Measurements from ENCODE around the gene DHCR7.

Gene DHCR7

DNA sequence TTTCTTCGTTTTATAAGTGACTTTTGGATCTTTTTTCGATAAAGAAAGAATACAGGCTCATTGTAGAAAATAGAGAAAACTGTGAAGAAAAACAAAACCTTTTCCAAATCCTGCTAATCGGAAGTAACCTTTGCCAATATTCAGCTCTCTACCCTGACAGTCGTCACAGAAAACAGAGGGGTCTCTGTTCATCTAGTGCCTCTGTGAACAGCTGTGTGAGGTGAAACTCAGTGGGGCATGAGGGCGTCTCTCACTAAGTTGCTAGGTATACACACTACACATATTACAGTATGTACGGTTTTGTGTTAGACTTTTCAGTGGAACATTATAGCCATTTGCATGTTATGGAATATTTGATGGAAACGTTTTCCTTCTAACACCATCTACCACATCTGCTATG is 39.4 kb downstream of the DHCR7 start:
- TF ChIP-seq Cebpa-rat (IDR thresholded peaks at IDR 0.05): no peak
- H4K20me1 ChIP-seq: no peaks in the 10 kb centered on the region; a peak in 1 of 22 replicates
- H3K27ac ChIP-seq: no peak overlapping the region
- 0 out of 20 replicates have a peak, but pooled peaks cover 0 to 7% (median 0%) of the 10 kb centered on the region in 10 experiments for H3K4me1 ChIP-seq
- no peak overlapping the region for H3K4me2 ChIP-seq
- no peak overlapping the region for H3K4me3 ChIP-seq
- no peaks in the 10 kb centered on the region for H3K36me3 ChIP-seq
- no peaks in the 10 kb centered on the region for H3K27me3 ChIP-seq
- H3K9ac ChIP-seq: no peak overlapping the region
- peaks cover 0 to 7% (median 3%) of the 10 kb centered on the region in 11 experiments; a peak in 5 of 22 replicates for H3K9me3 ChIP-seq (replicated peaks in 1 of 11)

GRCh38 chr11:71407356-71407755 is 40.8 kb downstream of the DHCR7 start:
- Histone ChIP-seq H3K4me2 (no peak overlapping the region), H3K9me3 (replicated peaks in 1 of 11) (peaks cover 0 to 19% (median 10%) of the 10 kb centered on the region in 11 experiments; a peak in 8 of 22 replicates), H3K4me3 (no peak overlapping the region), H4K20me1 (no peaks in the 10 kb centered on the region; a peak in 1 of 22 replicates), H3K36me3 (no peaks in the 10 kb centered on the region), H3K9ac (no peak overlapping the region), H3K27ac (no peak overlapping the region), H3K27me3 (no peaks in the 10 kb centered on the region), H3K4me1 (0 out of 20 replicates have a peak, but pooled peaks cover 0 to 7% (median 0%) of the 10 kb centered on the region in 10 experiments)
- no peak for TF ChIP-seq Cebpa-rat (IDR thresholded peaks at IDR 0.05)

GRCh38 chr11:71406681-71407080 is 41.5 kb downstream of the DHCR7 start:
- Histone ChIP-seq H3K27me3 (no peaks in the 10 kb centered on the region), H3K9me3 (replicated peaks in 1 of 11) (peaks cover 0 to 19% (median 10%) of the 10 kb centered on the region in 11 experiments; a peak in 8 of 22 replicates), H3K4me3 (no peak overlapping the region), H4K20me1 (no peaks in the 10 kb centered on the region; a peak in 1 of 22 replicates), H3K36me3 (no peaks in the 10 kb centered on the region), H3K9ac (no peak overlapping the region), H3K4me1 (0 out of 20 replicates have a peak, but pooled peaks cover 0 to 7% (median 0%) of the 10 kb centered on the region in 10 experiments), H3K27ac (no peak overlapping the region), H3K4me2 (no peak overlapping the region)
- TF ChIP-seq Cebpa-rat (IDR thresholded peaks at IDR 0.05): no peak

DNA sequence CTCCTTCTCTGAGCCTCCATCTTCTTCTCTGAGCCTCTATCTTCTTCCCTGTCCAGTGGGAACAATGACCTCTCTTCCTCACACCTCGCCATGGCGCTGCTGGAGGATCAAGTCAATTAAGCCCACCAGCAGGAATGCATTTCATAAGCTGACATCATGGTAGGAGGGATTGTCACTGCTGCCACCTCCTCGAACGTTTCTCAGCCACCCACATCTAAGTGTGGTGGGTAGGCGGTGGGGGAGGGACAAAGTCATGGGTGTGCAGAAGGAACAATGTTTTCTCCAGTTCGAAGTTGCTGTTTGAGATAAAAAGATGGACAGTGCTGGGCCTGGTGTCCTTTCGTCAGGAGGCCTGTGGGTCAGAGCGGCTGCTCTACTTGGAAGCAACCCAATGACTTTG is 44.0 kb downstream of the DHCR7 start:
- no peak overlapping the region for H3K27ac ChIP-seq
- no peaks in the 10 kb centered on the region for H3K27me3 ChIP-seq
- no peak for TF ChIP-seq Cebpa-rat (IDR thresholded peaks at IDR 0.05)
- 0 out of 20 replicates have a peak, but pooled peaks cover 0 to 7% (median 0%) of the 10 kb centered on the region in 10 experiments for H3K4me1 ChIP-seq
- no peak overlapping the region for H3K9ac ChIP-seq
- H3K9me3 ChIP-seq (replicated peaks in 1 of 11): peaks cover 0 to 19% (median 10%) of the 10 kb centered on the region in 11 experiments; a peak in 8 of 22 replicates
- no peaks in the 10 kb centered on the region; a peak in 1 of 22 replicates for H4K20me1 ChIP-seq
- H3K4me2 ChIP-seq: no peak overlapping the region
- no peak overlapping the region for H3K4me3 ChIP-seq
- no peaks in the 10 kb centered on the region for H3K36me3 ChIP-seq

GRCh38 chr11:71402878-71403277 is 45.3 kb downstream of the DHCR7 start:
- TF ChIP-seq Cebpa-rat (IDR thresholded peaks at IDR 0.05): no peak
- no peak overlapping the region for H3K27ac ChIP-seq

GRCh38 chr11:71400216-71400615 is 48.0 kb downstream of the DHCR7 start:
- H4K20me1 ChIP-seq: 0 out of 22 replicates have a peak, but pooled peaks cover 0 to 9% (median 0%) of the 10 kb centered on the region in 11 experiments
- H3K4me2 ChIP-seq: no peak overlapping the region
- H3K27ac ChIP-seq: no peak overlapping the region
- TF ChIP-seq Cebpa-rat (IDR thresholded peaks at IDR 0.05): no peak
- H3K9me3 ChIP-seq (replicated peaks in 1 of 11): peaks cover 0 to 19% (median 10%) of the 10 kb centered on the region in 11 experiments; a peak in 8 of 22 replicates
- no peaks in the 10 kb centered on the region for H3K36me3 ChIP-seq
- H3K4me1 ChIP-seq: peaks cover 0 to 25% (median 19%) of the 10 kb centered on the region in 10 experiments; a peak in 13 of 20 replicates
- no peaks in the 10 kb centered on the region for H3K27me3 ChIP-seq
- H3K9ac ChIP-seq: no peak overlapping the region
- H3K4me3 ChIP-seq: no peak overlapping the region

More at GRCh38 chr11:71402878-71403277, 45.3 kb downstream of the DHCR7 start:
- Histone ChIP-seq H3K27me3 (no peaks in the 10 kb centered on the region), H3K36me3 (no peaks in the 10 kb centered on the region), H4K20me1 (no peaks in the 10 kb centered on the region; a peak in 1 of 22 replicates), H3K9me3 (replicated peaks in 1 of 11) (peaks cover 0 to 19% (median 10%) of the 10 kb centered on the region in 11 experiments; a peak in 8 of 22 replicates), H3K4me2 (no peak overlapping the region), H3K9ac (no peak overlapping the region), H3K4me1 (peaks cover 0 to 12% (median 4%) of the 10 kb centered on the region in 10 experiments; a peak in 13 of 20 replicates), H3K4me3 (no peak overlapping the region)

DNA sequence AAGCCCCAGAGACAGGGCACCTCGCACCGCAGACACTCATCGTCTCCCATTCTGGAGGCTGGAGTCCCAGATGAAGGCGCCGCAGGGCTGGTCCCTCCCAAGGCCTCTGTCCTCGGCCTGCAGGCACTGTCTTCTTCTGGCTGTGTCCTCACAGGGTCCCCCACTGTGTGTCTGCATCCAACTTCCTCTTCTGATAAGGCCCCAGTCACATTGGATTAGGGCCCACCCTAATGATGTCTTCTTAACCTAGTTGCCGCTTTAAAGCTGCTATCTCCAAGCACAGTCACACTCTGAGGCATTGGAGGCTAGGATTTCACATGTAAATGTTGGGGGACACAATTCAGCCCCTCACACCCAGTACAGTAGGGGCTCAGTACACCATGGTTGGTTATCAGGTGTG is 48.9 kb downstream of the DHCR7 start:
- H3K4me3 ChIP-seq: no peak overlapping the region
- H3K4me2 ChIP-seq: no peak overlapping the region
- no peak overlapping the region for H3K27ac ChIP-seq
- peaks cover 0 to 17% (median 10%) of the 10 kb centered on the region in 11 experiments; a peak in 8 of 22 replicates for H3K9me3 ChIP-seq (replicated peaks in 1 of 11)
- peaks cover 0 to 25% (median 19%) of the 10 kb centered on the region in 10 experiments; a peak in 13 of 20 replicates for H3K4me1 ChIP-seq
- no peak overlapping the region for H3K9ac ChIP-seq
- H3K36me3 ChIP-seq: no peaks in the 10 kb centered on the region
- H3K27me3 ChIP-seq: no peaks in the 10 kb centered on the region
- no peak for TF ChIP-seq Cebpa-rat (IDR thresholded peaks at IDR 0.05)
- H4K20me1 ChIP-seq: 0 out of 22 replicates have a peak, but pooled peaks cover 0 to 9% (median 0%) of the 10 kb centered on the region in 11 experiments

DNA sequence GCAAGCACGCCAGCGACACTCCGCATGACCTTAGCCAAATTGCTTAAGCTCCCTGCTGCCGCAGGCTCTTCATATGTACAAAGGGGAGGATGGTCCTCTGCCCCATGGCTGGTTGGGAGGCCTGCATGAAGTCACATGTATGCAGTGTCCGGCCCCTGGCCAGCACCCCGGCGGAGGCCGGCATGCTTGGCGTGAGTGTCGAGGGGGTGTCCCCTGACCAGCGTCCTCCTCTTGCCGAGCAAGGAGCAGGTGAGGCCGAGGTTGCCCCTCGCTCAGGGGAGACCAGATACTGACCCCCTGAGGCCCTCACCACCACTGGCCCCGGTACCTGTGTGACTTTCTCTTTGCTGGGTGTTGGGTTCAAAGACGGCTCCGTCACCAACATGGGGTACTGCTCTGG is 50.2 kb downstream of the DHCR7 start:
- H3K9me3 ChIP-seq (replicated peaks in 1 of 11): peaks cover 0 to 4% (median 0%) of the 10 kb centered on the region in 11 experiments; a peak in 2 of 22 replicates
- H3K4me2 ChIP-seq: peak overlapping the region in 9 of 11 experiments; percentile 5 to 76 (median 61); a peak in 16 of 22 replicates
- peak overlapping the region in 4 of 11 experiments; percentile 8 to 57 (median 28); a peak in 6 of 22 replicates for H3K27ac ChIP-seq
- H4K20me1 ChIP-seq: 0 out of 22 replicates have a peak, but pooled peaks cover 0 to 9% (median 0%) of the 10 kb centered on the region in 11 experiments
- no peaks in the 10 kb centered on the region for H3K27me3 ChIP-seq
- TF ChIP-seq Cebpa-rat (IDR thresholded peaks at IDR 0.05): no peak
- H3K9ac ChIP-seq: peak overlapping the region in 1 of 11 experiments; percentile 43; a peak in 1 of 22 replicates
- peaks cover 0 to 25% (median 19%) of the 10 kb centered on the region in 10 experiments; a peak in 13 of 20 replicates for H3K4me1 ChIP-seq
- no peaks in the 10 kb centered on the region for H3K36me3 ChIP-seq
- H3K4me3 ChIP-seq: no peak overlapping the region

GRCh38 chr11:71397331-71397860 is 50.8 kb downstream of the DHCR7 start:
- no peaks in the 10 kb centered on the region for H3K27me3 ChIP-seq
- no peak overlapping the region for H3K4me3 ChIP-seq
- H3K4me1 ChIP-seq: peaks cover 0 to 31% (median 20%) of the 10 kb centered on the region in 10 experiments; a peak in 13 of 20 replicates
- H3K9me3 ChIP-seq (replicated peaks in 1 of 11): no peaks in the 10 kb centered on the region
- H3K4me2 ChIP-seq: peak overlapping the region in 9 of 11 experiments; percentile 5 to 76 (median 61); a peak in 16 of 22 replicates
- 0 out of 22 replicates have a peak, but pooled peaks of 1 of the 11 experiments have one; percentile 26 for TF ChIP-seq Cebpa-rat (IDR thresholded peaks at IDR 0.05)
- no peaks in the 10 kb centered on the region for H3K36me3 ChIP-seq
- 0 out of 22 replicates have a peak, but pooled peaks cover 0 to 9% (median 0%) of the 10 kb centered on the region in 11 experiments for H4K20me1 ChIP-seq
- peak overlapping the region in 4 of 11 experiments; percentile 9 to 65 (median 39); a peak in 6 of 22 replicates for H3K27ac ChIP-seq
- peak overlapping the region in 1 of 11 experiments; percentile 44; a peak in 1 of 22 replicates for H3K9ac ChIP-seq

Measured in BLaER1 treated with 17β-estradiol and CSF1 and Interleukin-3, amounts not matched to agents 10 nM and 100 nM (cell line).